ENCODE data around the gene GDNF. TPM values are rescaled to one million over a fixed set of nuclear protein-coding genes. Genes with fewer than 3 reads are reported as not detected.

GDNF gene
- total RNA-seq, 1 experiment from 2014 or later: 14.7 TPM

DNA sequence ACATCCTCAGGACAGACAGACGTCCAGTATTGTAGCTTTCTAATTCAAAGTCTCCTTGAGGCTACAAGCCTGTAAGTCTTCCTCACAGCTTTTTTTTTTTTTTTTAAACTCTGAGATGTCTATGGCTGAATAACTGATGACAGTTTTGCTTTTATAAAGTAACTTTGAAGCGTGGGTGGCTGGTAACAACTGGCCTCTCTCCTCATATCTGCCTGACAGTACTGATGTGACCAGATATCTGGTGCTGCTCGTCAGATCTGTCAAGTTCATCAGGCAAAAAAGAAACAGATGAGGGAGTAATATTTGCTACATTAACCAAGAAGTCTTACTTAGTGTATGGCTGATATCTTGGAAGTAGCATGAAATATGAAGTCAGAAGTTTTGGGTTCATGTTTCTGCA lies 72.6 kb downstream of the GDNF start:
- Histone ChIP-seq H3K9me3 (ENCODE audit: low read depth, low read length, poor library complexity, severe bottlenecking) (no peaks in the 10 kb centered on the region), H3K4me3 (ENCODE audit: low read depth, low read length, poor library complexity, severe bottlenecking) (no peak overlapping the region), H3K36me3 (ENCODE audit: insufficient read depth, low read length, poor library complexity, severe bottlenecking) (no peaks in the 10 kb centered on the region), H3K27me3 (replicated peaks; ENCODE audit: insufficient read depth, low read depth, low read length, poor library complexity) (no peaks in the 10 kb centered on the region), H3K4me1 (ENCODE audit: insufficient read depth, low read length, poor library complexity, severe bottlenecking) (no peaks in the 10 kb centered on the region), H3K27ac (ENCODE audit: low read depth, low read length, poor library complexity, severe bottlenecking) (no peak overlapping the region)
- CTCF ChIA-PET: no interaction called here
- no peak for DNase-seq (ENCODE audit: low spot score)
- TF ChIP-seq EZH2 (IDR thresholded peaks at IDR 0.05; ENCODE audit: borderline replicate concordance, low read depth, low read length, poor library complexity, severe bottlenecking): no peak
- POLR2A ChIA-PET (ENCODE audit: low non-redundant PET): interaction anchor here (0.6 kb wide), 1 partner anchor 21 kb away, joined by 3 read pairs; no protein-coding TSS in a partner anchor
- intact Hi-C loops (cut with micrococcal nuclease; ENCODE audit: unreplicated experiment): no loop called here
- BruUV-seq (replicated peaks): no TSS peak

All from A673 (cell line).